HG02763 (cell line): ENCODE data around the gene UNC79.

Experiments
- ATAC-seq: cut with Tn5 transposase; IDR thresholded peaks from one replicate; pipeline ENCODE4 v1.9.1; 2021; ENCODE audit warnings: mild to moderate bottlenecking, moderate library complexity; ENCODE audit not compliant: unreplicated experiment

UNC79 gene

DNA sequence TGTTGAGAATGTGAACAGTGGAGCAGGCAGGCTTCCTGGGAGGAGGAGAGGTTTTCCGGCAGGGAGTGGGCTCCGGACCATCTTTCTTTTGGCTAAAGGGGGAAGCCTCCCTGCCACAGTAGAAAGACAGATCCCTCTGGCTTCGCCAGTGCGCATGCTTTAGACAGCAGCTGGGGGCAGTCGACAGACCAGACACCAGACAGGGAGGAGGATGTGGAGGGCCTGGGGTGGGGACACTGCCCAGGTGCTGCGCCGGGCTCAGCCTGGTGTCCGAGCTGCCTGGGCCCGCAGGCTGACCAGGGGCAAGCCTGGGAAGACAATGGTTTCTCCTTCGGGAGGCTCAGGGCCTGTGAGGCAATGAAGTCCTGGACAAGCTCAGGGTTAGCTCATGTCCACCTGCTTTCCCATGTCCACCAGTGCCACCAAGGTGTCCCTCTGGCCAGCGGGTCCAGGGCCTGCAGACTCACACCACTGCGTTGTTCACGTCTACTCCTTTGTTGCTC lies 290.3 kb downstream of the UNC79 start:
- ATAC-seq = no peak

DNA sequence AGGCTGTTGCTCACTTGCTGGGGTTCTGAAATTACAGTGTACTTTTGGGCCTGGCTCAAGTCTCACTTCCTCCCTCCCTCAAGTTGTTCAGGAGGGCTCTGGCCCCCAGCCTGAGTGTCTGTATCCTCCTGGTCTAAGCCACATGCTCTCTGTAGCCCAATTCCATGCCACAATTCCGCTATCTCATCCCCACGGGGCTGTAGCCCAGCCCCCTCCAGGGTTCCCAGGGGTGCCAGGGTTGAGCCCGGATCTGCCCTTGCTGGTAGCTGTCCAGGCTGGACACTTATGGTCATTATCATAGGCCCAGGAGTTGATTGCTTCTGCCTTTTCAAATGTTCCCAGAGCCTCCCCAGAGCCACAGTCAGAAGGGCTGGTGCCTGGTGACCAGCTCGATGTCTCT lies 292.3 kb downstream of the UNC79 start:
- ATAC-seq = no peak

DNA sequence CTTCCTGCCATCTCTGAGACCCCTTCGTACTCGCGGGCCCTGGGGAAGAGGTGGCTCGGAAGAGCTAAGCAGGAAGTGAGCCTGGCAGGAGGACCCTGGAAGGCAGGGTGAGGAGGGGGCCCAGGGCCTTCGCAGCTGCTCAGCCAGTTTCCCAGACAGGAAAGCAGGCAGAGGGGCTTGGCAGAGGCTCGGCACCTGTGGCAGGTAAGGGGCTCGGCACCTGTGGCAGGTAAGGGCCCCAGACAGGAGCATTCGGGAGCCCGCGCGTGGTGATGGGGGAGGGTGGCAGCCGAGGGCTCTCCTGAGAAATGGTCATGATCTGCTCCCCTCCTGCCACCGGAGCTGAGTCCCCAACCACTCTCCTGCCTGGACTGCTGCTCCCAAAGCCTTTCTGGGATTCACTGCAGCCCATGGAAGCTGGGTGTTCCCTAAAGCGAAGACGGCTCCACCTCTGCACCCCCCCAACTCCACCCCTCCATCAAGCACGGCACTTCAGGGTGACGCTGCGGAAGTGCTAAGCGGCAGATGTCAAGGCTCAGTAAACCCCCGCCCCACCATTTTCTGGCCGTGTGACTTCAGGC lies 294.4 kb downstream of the UNC79 start:
- ATAC-seq = no peak

DNA sequence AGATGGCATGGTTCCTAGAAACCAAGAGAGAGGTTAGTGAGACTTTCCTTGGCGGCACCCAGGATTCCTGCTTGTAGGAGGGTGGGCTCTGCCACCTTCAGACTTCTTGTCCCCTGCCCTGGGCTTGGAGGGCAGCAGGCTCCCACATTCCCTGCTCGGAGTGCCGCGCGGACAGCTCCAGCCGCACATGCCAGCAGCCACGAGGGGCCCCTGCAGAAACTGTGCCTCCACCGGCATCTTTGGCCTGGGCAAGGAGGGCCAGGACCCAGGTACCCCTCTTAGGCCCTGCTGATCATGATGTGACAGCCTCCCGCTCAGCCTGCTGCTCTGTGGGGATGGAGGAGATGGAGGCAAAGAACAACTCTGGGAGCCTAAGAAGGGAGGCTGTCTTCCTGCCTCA lies 295.3 kb downstream of the UNC79 start:
- ATAC-seq = no peak

- ATAC-seq = no peak
Observed at GRCh38 chr14:93727039-93727740, 296.5 kb downstream of the UNC79 start.

GRCh38 chr14:93727917-93728650 lies 297.3 kb downstream of the UNC79 start:
- ATAC-seq = no peak

DNA sequence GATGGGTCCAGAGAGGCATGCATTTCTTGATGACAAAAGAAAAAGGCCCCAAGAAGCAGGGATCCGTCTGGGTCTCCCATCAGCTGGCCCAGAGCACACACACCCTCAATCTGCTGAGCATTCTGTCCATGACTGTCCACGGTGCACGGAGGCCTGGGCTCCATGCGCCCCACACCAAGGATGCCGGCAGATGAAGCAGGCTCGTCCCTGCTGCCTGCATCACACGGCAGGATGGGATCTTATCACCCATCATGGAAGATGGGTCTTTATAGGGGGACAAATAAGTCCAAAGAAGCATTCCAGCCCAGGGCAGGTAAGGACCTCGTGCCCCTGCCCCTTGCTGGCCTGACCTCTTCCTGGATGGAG lies 297.9 kb downstream of the UNC79 start:
- no peak for ATAC-seq

- ATAC-seq = no peak
Observed at GRCh38 chr14:93729993-93730392, 299.3 kb downstream of the UNC79 start.

DNA sequence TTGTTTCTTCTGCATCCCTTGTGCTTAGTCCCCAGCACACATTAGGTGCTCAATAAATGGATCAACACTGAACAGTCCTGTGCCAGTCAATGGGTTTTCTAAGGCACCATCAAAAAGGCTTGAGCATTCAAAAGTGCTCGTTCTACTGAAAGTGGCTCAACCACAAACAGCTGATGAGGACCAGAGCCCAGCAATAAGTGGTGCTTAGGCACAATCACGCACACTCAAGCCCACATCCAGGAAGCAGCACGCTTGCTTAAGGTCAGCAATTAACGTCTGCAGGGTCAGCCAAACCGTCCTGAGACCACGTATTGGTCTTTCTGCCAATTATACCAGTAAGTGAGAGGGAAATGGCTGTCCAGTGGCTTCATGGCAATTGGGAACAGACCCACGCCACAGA lies 301.0 kb downstream of the UNC79 start:
- no peak for ATAC-seq

DNA sequence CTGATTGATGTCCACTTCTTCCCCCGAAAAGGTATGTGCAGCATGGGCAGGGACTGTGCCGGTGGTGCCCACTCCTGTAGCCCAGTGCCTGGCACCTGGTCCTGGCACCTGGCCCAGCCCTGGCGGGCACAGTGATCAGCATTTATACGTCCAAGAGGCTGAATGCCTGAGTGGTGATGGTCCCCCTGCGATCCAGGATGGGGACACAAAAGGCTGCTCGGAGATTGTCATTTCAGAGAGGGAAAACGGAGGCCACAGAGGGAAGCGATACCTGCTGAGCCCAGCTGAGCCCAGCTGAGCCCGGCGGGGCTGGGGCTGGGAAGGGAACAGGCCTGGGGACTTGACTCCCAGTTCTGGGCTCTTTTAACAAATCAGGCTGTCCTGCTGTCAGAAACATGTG lies 301.8 kb downstream of the UNC79 start:
- no peak for ATAC-seq

GRCh38 chr14:93733231-93733630 lies 302.5 kb downstream of the UNC79 start:
- ATAC-seq = no peak

DNA sequence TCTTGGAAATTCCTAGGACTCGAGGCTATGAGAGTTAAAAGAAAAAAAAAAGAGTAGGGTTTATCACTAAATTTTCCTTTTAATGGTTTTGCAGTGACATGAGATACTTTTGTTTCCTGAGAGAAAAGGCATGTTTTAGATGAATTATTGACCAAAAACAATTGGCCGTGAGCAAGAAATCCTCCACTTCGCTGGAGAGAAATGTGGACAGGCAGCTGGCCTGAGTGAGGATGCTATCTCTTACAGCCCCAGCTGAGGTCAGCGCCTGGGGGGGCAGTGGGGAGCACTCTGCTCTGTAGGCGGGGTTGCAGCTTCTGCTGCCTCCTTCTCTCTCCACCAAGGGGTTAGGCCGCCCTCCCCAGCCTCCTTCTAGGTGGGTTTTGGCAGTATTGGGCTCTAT lies 302.9 kb downstream of the UNC79 start:
- no peak for ATAC-seq

DNA sequence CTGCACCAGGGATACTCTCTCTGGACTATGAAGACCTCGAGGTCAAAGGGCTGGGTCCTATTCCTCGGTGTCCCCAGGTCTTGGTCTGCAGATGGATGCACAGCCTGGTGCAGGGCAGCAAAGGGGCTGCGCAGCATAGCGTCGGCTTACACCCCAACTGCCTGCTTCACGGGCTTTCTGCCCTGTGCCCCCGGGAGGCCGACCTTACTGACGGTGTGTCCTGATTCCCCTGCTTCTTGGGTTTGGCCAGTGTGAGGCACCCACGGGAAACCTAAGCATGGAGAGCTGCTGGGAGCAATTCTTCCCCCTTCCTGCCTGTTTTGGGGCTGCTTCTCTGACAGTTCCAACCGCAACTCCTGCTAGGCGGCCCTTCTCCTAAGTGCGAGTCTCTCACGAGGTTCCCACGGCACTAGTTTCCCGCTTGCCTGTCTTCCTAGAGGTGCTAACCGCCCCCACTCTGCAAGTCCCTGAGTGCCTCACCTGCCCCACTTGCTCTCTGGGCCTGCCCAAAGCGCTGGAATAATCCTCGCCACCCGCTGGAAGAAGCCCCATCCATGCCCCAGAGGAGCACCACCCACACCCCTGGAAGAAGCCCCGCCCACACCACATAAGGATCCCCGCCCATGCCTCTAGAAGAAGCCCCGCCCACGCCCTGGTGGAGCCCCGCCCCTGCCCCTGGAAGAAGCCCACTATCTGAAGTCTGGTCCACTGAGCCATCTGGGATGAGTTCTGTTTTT lies 303.5 kb downstream of the UNC79 start:
- ATAC-seq = no peak

DNA sequence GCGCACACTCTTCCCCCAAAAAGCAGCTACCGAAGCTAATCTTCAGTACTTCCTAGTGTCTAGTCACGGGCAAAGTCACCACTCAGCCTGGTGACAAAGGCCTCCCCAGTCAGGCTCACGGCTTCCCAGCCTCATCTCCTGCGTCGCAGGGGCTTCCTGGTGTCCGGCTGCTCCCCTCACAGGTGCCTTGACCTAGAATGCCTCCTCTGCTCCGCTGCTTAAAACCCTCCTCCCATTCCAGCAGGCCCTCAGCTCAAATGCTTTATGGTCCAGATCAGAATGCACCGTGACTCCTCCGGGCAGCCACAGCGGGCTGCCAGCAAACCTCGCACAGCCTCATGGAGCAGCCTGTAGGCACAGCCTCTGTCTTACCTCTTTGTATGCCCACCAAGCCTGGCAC lies 304.5 kb downstream of the UNC79 start:
- ATAC-seq = no peak

- ATAC-seq = no peak
Observed at GRCh38 chr14:93736378-93737014, 305.8 kb downstream of the UNC79 start.

DNA sequence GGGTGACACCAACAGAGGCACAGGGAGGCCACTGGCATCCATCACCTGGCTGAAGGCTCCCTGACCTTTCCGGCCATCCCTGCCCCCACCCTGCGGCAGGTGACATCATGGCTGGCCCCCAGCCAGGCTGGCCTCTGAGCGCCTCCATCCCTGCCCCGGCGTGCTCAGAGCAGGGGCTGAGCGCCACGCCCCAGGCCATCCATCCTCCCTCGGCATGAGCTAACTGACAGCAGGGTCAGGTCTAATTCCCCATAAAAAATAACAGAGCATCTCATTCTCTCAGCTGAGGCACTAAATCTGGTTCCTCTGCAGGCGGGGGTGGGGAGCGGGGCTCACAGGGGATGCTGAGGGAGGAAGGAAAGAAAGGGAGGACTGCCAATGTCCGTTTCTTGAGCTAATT lies 306.9 kb downstream of the UNC79 start:
- no peak for ATAC-seq

GRCh38 chr14:93741556-93742230 lies 311.0 kb downstream of the UNC79 start:
- ATAC-seq = no peak

- no peak for ATAC-seq
Observed at GRCh38 chr14:93742761-93743160, 312.0 kb downstream of the UNC79 start.

DNA sequence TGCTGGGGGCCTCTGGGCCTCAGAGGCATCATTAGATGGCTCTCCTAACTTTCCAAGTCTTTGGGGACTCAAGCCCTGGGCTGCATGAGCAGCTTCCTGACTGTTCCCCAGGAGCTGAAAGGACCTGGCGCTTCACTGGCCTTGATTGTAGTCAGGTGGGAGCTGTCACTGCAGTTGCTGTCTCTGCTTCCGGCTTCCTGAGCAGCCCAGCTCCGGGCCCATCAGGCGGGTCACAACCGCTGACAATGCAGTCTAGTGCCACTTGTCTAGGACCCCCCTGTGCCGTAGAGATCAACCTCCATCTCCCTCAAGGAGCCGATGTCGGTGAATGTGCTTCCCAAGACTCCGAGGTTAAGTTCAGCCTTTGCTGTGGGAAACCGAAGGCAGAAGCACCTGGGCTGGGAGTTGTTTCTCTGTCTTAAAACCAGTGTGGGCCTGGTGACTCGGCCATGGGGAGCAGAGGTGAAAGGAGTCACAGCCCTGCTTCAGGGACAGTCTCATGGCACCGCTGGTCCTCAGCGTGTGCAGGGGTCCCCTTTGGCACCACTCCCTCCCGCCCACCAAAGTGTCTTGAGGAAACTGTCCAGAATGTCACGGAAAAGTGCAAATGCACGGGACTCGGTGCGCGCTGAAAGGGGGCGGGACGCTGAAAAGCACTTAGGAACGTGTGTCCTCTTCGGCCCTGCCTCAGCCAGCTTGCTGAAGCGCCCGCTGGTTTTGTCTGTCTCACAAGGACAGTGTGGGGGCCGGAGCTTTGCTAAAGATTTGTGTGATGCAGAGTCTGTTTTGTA lies 312.7 kb downstream of the UNC79 start:
- no peak for ATAC-seq

DNA sequence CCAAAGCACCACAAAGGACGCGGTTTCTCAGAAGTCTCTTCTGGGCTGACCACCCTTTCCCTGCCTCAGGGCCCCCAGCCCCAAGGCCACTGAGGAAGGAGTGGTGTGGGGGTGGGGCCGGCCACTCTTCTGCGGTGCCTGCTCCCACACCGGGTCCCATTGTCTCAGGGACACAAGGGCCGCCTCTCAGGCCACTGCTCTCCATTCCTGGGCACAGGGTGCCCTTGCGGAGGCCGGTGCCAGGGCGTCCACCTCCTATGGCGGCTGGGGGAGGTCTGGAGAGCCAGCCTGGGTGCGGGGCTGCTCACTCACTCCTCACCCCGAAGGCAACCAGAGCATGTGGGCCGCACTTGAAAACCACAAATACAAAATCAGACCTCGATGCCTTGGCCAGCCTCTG lies 313.4 kb downstream of the UNC79 start:
- ATAC-seq = no peak
